ENCODE data around the gene FGD6. TPM values are rescaled to one million over a fixed set of nuclear protein-coding genes. Genes with fewer than 3 reads are reported as not detected.
"Not testable (repeated sequence)": the region's sequence is repeated elsewhere in the genome, so short reads cannot be mapped to it uniquely, and the experiment has no call there.

The FGD6 gene
- polyA plus RNA-seq, 2 of the 4 experiments (the other 2 are of a cell fraction), result 15.5 to 48.0 TPM

DNA sequence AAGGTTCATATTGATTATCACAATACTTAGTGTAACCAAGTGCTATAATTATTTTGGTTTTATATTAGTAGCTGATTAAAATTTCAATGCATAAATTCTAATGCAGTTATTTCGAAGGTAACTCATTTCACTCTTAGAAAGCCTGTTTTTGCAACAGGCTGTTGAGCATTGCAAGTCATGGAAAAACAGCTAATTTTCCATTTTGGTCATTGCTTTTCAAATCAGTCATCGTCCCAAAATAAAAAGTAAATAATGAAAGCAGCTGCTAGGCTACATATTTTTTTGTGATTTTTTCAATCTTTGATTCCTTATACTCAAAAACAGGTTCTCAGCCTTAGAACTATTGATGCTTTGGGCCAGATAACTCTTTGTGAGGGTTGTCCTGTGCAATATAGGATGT, 23.3 kb upstream of the FGD6 start:
- CTCF ChIA-PET, result no interaction called here
- no peak for FAIRE-seq

DNA sequence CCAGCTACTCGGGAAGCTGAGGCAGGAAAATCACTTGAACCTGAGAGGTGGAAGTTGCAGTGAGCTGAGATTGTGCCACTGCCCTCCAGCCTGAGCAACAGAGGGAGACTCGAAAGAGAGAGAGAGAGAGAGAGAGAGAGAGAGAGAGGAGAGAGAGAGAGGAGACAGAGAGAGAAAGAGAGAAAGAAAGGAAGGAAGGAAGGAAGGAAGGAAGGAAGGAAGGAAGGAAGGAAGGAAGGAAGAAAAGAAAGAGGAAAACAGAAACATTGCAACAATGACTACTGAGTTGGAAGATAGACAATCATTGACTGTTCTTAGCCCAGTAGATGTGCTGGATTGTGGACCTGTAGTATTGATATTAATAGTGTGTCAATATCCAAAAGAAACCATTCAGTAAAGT, 22.6 kb upstream of the FGD6 start:
- FAIRE-seq; H3K4me3 ChIP-seq; DNase-seq (ENCODE audit: low read depth in 1 of 2, low spot score in 1 of 2); POLR2A ChIA-PET; H3K4me2 ChIP-seq; H3K9me3 ChIP-seq; ATAC-seq: not testable (repeated sequence)
- WGBS (ENCODE audit: missing lambda C conversion rate), result 85% methylated on average over 2 of the region's 2 CpGs
- peak overlapping the region in 1 of 2 experiments; percentile 8; a peak in 1 of 6 replicates for H3K27ac ChIP-seq
- CTCF ChIA-PET, result interaction anchor here (1.1 kb wide), 1 partner anchor 17 kb away, joined by 3 read pairs; no protein-coding TSS in a partner anchor
- peaks cover 65% of the 10 kb centered on the region for H3K4me1 ChIP-seq

More for the DNA sequence above, 23.3 kb upstream of the FGD6 start:
- TF ChIP-seq HOXB5 (CRISPR knock-in tag; IDR thresholded peaks at IDR 0.05), result no peak
- peak; percentile 49; the same call in 1 of the 2 replicates for TF ChIP-seq NFE2L2 (conservative IDR thresholded peaks at IDR 0.05; ENCODE audit: low read length)
- POLR2A ChIA-PET, result no interaction called here
- Histone ChIP-seq H3K9me3 (no peaks in the 10 kb centered on the region), H3K4me2 (no peak overlapping the region), H3K4me3 (no peak overlapping the region), H3K4me1 (peaks cover 67% of the 10 kb centered on the region), H3K27ac (no peak overlapping the region)
- ATAC-seq (no peak), DNase-seq (ENCODE audit: low read depth in 1 of 2, low spot score in 1 of 2) (no peak)
- 89% methylated on average over 2 of the region's 2 CpGs for WGBS (ENCODE audit: missing lambda C conversion rate)

- Histone ChIP-seq H3K4me3 (no peak overlapping the region), H3K4me2 (no peak overlapping the region), H3K9me3 (no peaks in the 10 kb centered on the region), H3K27ac (peak overlapping the region in 1 of 2 experiments; percentile 8; a peak in 2 of 6 replicates), H3K4me1 (peaks cover 59% of the 10 kb centered on the region)
- no peak for FAIRE-seq
- peak in 1 of 2 experiments; percentile 45; a peak in 3 of 6 replicates for ATAC-seq
- ChIA-PET CTCF (interaction anchor here (1.1 kb wide), 1 partner anchor 16 kb away, joined by 3 read pairs; no protein-coding TSS in a partner anchor), POLR2A (no interaction called here)
- TF ChIP-seq PHF8 (IDR thresholded peaks at IDR 0.05; ENCODE audit: borderline replicate concordance, low read depth) (no peak), JUN (IDR thresholded peaks at IDR 0.05) (no peak), POLR2A (IDR thresholded peaks at IDR 0.05; ENCODE audit: low read length) (no peak), HOXB13 (CRISPR knock-in tag; IDR thresholded peaks at IDR 0.05; ENCODE audit: low read depth) (no peak), SMC3 (IDR thresholded peaks at IDR 0.05) (no peak), RNF2 (IDR thresholded peaks at IDR 0.05; ENCODE audit: borderline replicate concordance, low read depth) (no peak), JUNB (IDR thresholded peaks at IDR 0.05) (no peak), NR3C1 (IDR thresholded peaks at IDR 0.05) (no peak), POLR2AphosphoS2 (conservative IDR thresholded peaks at IDR 0.05; ENCODE audit: low read length) (no peak), RFX5 (IDR thresholded peaks at IDR 0.05) (no peak), FOSB (CRISPR knock-in tag; IDR thresholded peaks at IDR 0.05) (no peak), HOXB5 (CRISPR knock-in tag; IDR thresholded peaks at IDR 0.05) (no peak), CBX2 (IDR thresholded peaks at IDR 0.05; ENCODE audit: borderline replicate concordance, low read depth) (no peak), MAZ (IDR thresholded peaks at IDR 0.05; ENCODE audit: borderline replicate concordance, low read depth, low read length) (no peak), CHD4 (IDR thresholded peaks at IDR 0.05; ENCODE audit: borderline replicate concordance) (no peak), TFCP2L1 (CRISPR knock-in tag; IDR thresholded peaks at IDR 0.05) (no peak), RARB (CRISPR knock-in tag; IDR thresholded peaks at IDR 0.05) (no peak)
- TF ChIP-seq, protein P1, sequence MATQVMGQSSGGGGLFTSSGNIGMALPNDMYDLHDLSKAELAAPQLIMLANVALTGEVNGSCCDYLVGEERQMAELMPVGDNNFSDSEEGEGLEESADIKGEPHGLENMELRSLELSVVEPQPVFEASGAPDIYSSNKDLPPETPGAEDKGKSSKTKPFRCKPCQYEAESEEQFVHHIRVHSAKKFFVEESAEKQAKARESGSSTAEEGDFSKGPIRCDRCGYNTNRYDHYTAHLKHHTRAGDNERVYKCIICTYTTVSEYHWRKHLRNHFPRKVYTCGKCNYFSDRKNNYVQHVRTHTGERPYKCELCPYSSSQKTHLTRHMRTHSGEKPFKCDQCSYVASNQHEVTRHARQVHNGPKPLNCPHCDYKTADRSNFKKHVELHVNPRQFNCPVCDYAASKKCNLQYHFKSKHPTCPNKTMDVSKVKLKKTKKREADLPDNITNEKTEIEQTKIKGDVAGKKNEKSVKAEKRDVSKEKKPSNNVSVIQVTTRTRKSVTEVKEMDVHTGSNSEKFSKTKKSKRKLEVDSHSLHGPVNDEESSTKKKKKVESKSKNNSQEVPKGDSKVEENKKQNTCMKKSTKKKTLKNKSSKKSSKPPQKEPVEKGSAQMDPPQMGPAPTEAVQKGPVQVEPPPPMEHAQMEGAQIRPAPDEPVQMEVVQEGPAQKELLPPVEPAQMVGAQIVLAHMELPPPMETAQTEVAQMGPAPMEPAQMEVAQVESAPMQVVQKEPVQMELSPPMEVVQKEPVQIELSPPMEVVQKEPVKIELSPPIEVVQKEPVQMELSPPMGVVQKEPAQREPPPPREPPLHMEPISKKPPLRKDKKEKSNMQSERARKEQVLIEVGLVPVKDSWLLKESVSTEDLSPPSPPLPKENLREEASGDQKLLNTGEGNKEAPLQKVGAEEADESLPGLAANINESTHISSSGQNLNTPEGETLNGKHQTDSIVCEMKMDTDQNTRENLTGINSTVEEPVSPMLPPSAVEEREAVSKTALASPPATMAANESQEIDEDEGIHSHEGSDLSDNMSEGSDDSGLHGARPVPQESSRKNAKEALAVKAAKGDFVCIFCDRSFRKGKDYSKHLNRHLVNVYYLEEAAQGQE (IDR thresholded peaks at IDR 0.05), result no peak
- no peak for DNase-seq (ENCODE audit: low read depth in 1 of 2, low spot score in 1 of 2)
These were observed 21.9 kb upstream of the FGD6 start for GRCh38 chr12:95239216-95239615.
